OCI-LY3 (cell line): ENCODE results near the gene TRAF5.

Experiments used
- EZH2phosphoT487 ChIP-seq: fragments of 200-600 bp; shearing (Covaris generic); IDR thresholded peaks from 2 replicates; pipeline ENCODE4 v1.6.1; 2018; ENCODE audit warnings: antibody characterized with exemption, mixed run types, low read depth
- TF ChIP-seq, protein P1 (sequence below): fragments of 200-600, 300-600 bp; sonication (generic); IDR thresholded peaks from 2 replicates; pipeline ENCODE4 v1.5.1; 2014; ENCODE audit warnings: antibody characterized with exemption, low read length, low read depth

DNA sequence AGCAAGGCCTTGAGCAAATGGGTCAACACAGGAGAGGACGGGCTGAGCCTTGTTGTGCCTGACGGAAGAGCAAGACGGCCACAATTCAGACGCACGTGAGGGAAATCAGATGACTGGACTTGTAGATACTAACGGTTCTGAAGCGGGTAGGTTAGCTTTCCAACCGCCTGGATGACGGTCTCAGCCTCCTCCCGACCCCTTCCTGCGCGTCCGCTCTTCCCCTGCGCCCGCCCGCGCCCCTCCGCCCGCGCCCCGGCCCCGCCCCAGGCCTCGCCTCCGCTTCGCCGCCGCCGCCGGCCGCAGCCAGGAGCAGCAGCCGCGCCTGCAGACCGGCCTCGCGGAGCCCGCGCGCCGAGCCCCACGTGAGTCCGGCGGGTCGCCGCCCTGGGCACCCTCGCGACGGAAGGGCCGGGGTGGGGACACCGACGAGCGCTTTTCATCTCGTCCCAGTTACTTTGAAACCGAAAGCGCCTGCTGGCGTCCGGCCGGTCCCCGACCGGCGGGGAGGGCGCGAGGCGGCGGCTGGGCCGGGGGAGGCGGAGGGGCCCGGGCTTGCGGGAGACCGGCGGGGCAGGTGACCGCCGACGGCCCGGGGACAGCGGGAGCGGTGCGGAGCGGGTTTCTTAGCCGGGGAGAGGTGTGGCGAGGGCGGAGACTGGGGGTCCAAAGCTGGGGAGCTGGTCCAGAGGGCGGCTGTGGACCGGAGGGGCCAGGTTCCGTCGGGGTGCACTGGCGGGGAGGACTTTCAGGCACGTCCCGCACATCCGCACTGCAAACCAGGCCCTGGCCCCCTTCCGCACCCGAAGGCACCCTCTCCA is at the start of gene TRAF5:
- TF ChIP-seq, protein P1, sequence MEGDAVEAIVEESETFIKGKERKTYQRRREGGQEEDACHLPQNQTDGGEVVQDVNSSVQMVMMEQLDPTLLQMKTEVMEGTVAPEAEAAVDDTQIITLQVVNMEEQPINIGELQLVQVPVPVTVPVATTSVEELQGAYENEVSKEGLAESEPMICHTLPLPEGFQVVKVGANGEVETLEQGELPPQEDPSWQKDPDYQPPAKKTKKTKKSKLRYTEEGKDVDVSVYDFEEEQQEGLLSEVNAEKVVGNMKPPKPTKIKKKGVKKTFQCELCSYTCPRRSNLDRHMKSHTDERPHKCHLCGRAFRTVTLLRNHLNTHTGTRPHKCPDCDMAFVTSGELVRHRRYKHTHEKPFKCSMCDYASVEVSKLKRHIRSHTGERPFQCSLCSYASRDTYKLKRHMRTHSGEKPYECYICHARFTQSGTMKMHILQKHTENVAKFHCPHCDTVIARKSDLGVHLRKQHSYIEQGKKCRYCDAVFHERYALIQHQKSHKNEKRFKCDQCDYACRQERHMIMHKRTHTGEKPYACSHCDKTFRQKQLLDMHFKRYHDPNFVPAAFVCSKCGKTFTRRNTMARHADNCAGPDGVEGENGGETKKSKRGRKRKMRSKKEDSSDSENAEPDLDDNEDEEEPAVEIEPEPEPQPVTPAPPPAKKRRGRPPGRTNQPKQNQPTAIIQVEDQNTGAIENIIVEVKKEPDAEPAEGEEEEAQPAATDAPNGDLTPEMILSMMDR = no peak
- no peak for TF ChIP-seq EZH2phosphoT487
